Esophagus squamous epithelium (tissue), 5 donors: ENCODE data around the gene GABARAPL2. TPM values are rescaled to one million over a fixed set of nuclear protein-coding genes. Genes with fewer than 3 reads are reported as not detected.
A peak's percentile ranks its signal among the peaks of the same experiment; 100 is the strongest.
"Not testable (repeated sequence)": the region's sequence is repeated elsewhere in the genome, so short reads cannot be mapped to it uniquely, and the experiment has no call there.

ENCODE experiments used
- DNase-seq: peaks from one replicate; lab custom pipeline; 2025; lab: John Stamatoyannopoulos, UW
- H3K27ac ChIP-seq, 4 donors: fragments of 200-600 bp; sonication (generic); one replicate each; pipeline ENCODE4 v1.5.1; 2016 to 2019; ENCODE audit warnings: mild to moderate bottlenecking in 1 of 4
- H3K27me3 ChIP-seq, 4 donors: fragments of 200-600 bp; sonication (generic); 1 replicate in 3 of 4; 2 replicates in 1 of 4; pipeline versions ENCODE4 v1.5.1 to v1.6.0; 2017 to 2021; ENCODE audit warnings: antibody characterized with exemption in 1 of 4
- H3K36me3 ChIP-seq, 3 donors: fragments of 200-600 bp; sonication (generic); one replicate each; pipeline ENCODE4 v1.5.1; 2016 to 2019
- H3K4me1 ChIP-seq, 3 donors: fragments of 200-600 bp; sonication (generic); one replicate each; pipeline ENCODE4 v1.5.1; 2017 to 2019
- H3K4me3 ChIP-seq, 4 donors: fragments of 200-600 bp; sonication (generic); 1 replicate in 3 of 4; 2 replicates in 1 of 4; pipeline ENCODE4 v1.5.1; 2016 to 2019; ENCODE audit warnings: mild to moderate bottlenecking in 2 of 4, moderate library complexity in 1 of 4
- H3K9me3 ChIP-seq, 3 donors: fragments of 200-600 bp; sonication (generic); one replicate each; pipeline ENCODE4 v1.5.1; 2016 to 2019
- CTCF ChIP-seq, 6 experiments: fragments of 450-650 bp in 4 of 6; fragments of 200-600 bp in 2 of 6; sonication (generic) in 2 of 6; IDR thresholded peaks; one replicate each; pipeline ENCODE4 v1.5.1; 2016 to 2019; ENCODE audit warnings: antibody characterized with exemption in 6 of 6, mild to moderate bottlenecking in 4 of 6, moderate library complexity in 4 of 6
- POLR2A ChIP-seq, 4 donors: fragments of 450-650 bp; IDR thresholded peaks; one replicate each; pipeline ENCODE4 v1.6.1; 2017; ENCODE audit warnings: antibody characterized with exemption in 4 of 4, mild to moderate bottlenecking in 4 of 4, moderate library complexity in 3 of 4
- WGBS, 2 donors: methylation state at CpG; one replicate each; pipeline ENCODE4 v1.1.5; 2018; 5-methylcytosine and 5-hydroxymethylcytosine counted together
- intact Hi-C: fragments of 100-400 bp; cut with DNase I; formaldehyde crosslinking; loops from one replicate; pipeline ENCODE4 v1.15.0; 2022
- total RNA-seq, 4 donors: library from RNA; depleted of rRNA; stranded (reverse); fragments of >200 nt; gene quantifications; one replicate each; pipeline ENCODE4 v1.1.0, GENCODE V29; 2016
- donor health status: DM: yes; HTN: yes; CAD: no.

The GABARAPL2 gene
- total RNA-seq, 4 donors from 2014 or later, result 47.4 to 75.0 (median 65.2) TPM

- H3K27ac ChIP-seq, result no peak overlapping the region
- no peaks in the 10 kb centered on the region for H3K27me3 ChIP-seq
- H3K4me1 ChIP-seq, result peaks cover 0 to 5% (median 0%) of the 10 kb centered on the region in 3 donors
- peaks cover 0 to 18% (median 0%) of the 10 kb centered on the region in 3 donors for H3K36me3 ChIP-seq
- no peak overlapping the region for H3K4me3 ChIP-seq
- 91 to 97% methylated on average over 5 of the region's 7 CpGs for WGBS, 2 donors
- no peaks in the 10 kb centered on the region for H3K9me3 ChIP-seq
- no peak for DNase-seq
- TF ChIP-seq POLR2A (IDR thresholded peaks at IDR 0.05), result no peak
- no peak for TF ChIP-seq CTCF (IDR thresholded peaks at IDR 0.05)
- intact Hi-C loops, result no loop called here
Measured at GRCh38 chr16:75546293-75546692, 19.9 kb upstream of the GABARAPL2 start.

- H3K4me3 ChIP-seq, H3K4me1 ChIP-seq, DNase-seq, H3K9me3 ChIP-seq, H3K27ac ChIP-seq, intact Hi-C loops, H3K27me3 ChIP-seq: not testable (repeated sequence)
- WGBS, 2 donors, result 89 to 92% methylated on average over 9 of the region's 9 CpGs
- H3K36me3 ChIP-seq, result peaks cover 0 to 12% (median 0%) of the 10 kb centered on the region in 3 donors
Measured at GRCh38 chr16:75548456-75548855, 17.7 kb upstream of the GABARAPL2 start.

GRCh38 chr16:75550211-75550662, 15.9 kb upstream of the GABARAPL2 start:
- Histone ChIP-seq H3K27ac (peak overlapping the region in 3 of 4 donors; percentile 35 to 64 (median 47)), H3K4me3 (peak overlapping the region in 3 of 4 donors; percentile 6 to 54 (median 8))
- DNase-seq, result no peak

GRCh38 chr16:75552951-75553350, 13.2 kb upstream of the GABARAPL2 start:
- DNase-seq, result no peak
- Histone ChIP-seq H3K27ac (peak overlapping the region in 1 of 4 donors; percentile 44), H3K36me3 (no peaks in the 10 kb centered on the region), H3K4me3 (no peak overlapping the region), H3K9me3 (no peaks in the 10 kb centered on the region), H3K27me3 (no peaks in the 10 kb centered on the region), H3K4me1 (peaks cover 0 to 25% (median 0%) of the 10 kb centered on the region in 3 donors)
- 73% methylated on average over 2 of the region's 2 CpGs; no CpG with 5 or more reads in 1 of the 2 donors for WGBS, 2 donors
- TF ChIP-seq POLR2A (IDR thresholded peaks at IDR 0.05), result no peak
- TF ChIP-seq CTCF (IDR thresholded peaks at IDR 0.05), result no peak
- intact Hi-C loops, result no loop called here

More at GRCh38 chr16:75550211-75550662, 15.9 kb upstream of the GABARAPL2 start:
- 33 to 38% methylated on average over 7 of the region's 7 CpGs for WGBS, 2 donors
- H3K27me3 ChIP-seq, result no peaks in the 10 kb centered on the region
- TF ChIP-seq CTCF (IDR thresholded peaks at IDR 0.05) (peak; percentile 24 to 80 (median 48)), POLR2A (IDR thresholded peaks at IDR 0.05) (no peak)
- intact Hi-C loops, result no loop called here
- no peaks in the 10 kb centered on the region for H3K9me3 ChIP-seq
- H3K36me3 ChIP-seq, result no peaks in the 10 kb centered on the region
- peaks cover 0 to 12% (median 0%) of the 10 kb centered on the region in 3 donors for H3K4me1 ChIP-seq

GRCh38 chr16:75555213-75555706, 10.9 kb upstream of the GABARAPL2 start:
- H3K4me1 ChIP-seq, result peaks cover 0 to 22% (median 0%) of the 10 kb centered on the region in 3 donors
- no peaks in the 10 kb centered on the region for H3K36me3 ChIP-seq
- intact Hi-C loops, result no loop called here
- WGBS, 2 donors, result 4 to 10% methylated on average over 8 to 20 of the region's 26 CpGs
- no peaks in the 10 kb centered on the region for H3K27me3 ChIP-seq
- peak overlapping the region; percentile 49 to 84 (median 76) for H3K4me3 ChIP-seq
- TF ChIP-seq POLR2A (IDR thresholded peaks at IDR 0.05), result peak in 1 of 4 donors; percentile 12
- no peak for TF ChIP-seq CTCF (IDR thresholded peaks at IDR 0.05)
- H3K27ac ChIP-seq, result peak overlapping the region; percentile 64 to 87 (median 76)
- DNase-seq, result no peak
- H3K9me3 ChIP-seq, result no peaks in the 10 kb centered on the region
